ENCODE results near the gene GEN1.

DNA sequence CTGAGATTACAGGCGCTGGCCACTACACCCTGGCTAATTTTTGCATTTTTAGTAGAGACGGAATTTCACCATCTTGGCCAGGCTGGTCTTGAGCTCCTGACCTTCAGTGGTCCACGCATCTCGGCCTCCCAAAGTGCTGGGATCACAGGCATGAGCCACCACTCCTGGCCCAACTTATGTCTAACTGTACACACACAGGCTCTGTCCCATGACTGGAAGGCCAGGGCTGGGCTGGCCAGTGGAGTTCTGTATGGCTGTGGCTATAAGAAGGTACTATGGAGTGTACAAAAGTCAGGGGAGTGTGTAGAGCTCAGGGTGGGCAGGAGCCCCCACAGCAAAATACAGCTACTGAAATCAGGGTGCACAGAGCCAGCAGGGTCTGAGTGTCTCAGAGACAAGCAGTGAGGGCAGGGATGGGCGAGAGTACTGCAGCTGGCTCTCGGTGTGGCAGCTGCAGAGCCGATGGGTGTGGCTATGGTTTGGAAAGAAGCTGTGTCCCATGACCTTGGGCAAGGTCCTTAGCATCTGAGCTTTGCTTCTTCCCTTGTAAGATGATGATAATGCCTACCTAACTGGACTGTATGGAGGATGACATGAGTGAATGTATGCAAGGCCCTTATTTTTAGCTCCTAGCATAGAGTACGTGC lies 51.9 kb downstream of the GEN1 start:
- TF ChIP-seq, protein P1, sequence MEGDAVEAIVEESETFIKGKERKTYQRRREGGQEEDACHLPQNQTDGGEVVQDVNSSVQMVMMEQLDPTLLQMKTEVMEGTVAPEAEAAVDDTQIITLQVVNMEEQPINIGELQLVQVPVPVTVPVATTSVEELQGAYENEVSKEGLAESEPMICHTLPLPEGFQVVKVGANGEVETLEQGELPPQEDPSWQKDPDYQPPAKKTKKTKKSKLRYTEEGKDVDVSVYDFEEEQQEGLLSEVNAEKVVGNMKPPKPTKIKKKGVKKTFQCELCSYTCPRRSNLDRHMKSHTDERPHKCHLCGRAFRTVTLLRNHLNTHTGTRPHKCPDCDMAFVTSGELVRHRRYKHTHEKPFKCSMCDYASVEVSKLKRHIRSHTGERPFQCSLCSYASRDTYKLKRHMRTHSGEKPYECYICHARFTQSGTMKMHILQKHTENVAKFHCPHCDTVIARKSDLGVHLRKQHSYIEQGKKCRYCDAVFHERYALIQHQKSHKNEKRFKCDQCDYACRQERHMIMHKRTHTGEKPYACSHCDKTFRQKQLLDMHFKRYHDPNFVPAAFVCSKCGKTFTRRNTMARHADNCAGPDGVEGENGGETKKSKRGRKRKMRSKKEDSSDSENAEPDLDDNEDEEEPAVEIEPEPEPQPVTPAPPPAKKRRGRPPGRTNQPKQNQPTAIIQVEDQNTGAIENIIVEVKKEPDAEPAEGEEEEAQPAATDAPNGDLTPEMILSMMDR (IDR thresholded peaks at IDR 0.05) = no peak
- TF ChIP-seq POLR2A (IDR thresholded peaks at IDR 0.05) = no peak

Data from testis (tissue), 2 donors.